T-helper 9 cell (primary cell): ENCODE data around the gene LGI4.

Source experiments
- DNase-seq: peaks from one replicate; pipeline ENCODE4 v3.0.0-alpha.2; 2020

LGI4 gene

DNA sequence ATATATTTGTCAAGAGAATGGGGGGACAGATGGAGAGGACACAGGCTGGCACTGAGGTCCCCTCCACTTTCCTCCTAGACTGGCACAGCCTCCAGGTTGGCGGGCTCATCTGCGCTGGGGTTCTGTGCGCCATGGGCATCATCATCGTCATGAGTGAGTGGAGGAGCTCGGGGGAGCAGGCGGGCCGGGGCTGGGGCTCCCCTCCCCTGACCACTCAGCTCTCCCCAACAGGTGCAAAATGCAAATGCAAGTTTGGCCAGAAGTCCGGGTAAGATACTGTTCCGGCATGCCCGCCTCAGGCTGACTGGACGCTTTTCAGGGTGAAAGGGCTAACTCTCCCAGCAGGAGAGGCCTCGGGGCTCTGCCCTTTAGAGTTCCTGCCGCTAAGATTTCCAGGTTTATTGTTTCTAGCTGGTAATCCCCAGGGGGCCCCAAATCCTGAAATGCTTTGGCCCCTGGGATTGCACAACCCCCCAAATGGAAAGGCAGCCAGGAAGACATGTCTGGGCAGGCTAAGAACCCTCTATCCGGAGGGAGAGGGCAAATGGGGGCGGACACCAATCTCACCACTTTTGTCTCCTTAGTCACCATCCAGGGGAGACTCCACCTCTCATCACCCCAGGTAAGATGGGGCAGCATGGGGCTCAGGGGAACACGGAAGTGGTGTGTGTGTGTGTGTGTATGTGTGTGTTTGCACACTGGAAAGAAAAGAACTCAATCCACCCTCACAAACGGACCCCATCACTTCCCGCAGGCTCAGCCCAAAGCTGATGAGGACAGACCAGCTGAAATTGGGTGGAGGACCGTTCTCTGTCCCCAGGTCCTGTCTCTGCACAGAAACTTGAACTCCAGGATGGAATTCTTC is 11.9 kb downstream of the LGI4 start:
- DNase-seq: no peak

- DNase-seq: no peak
Observed at GRCh38 chr19:35120898-35121297, 14.0 kb downstream of the LGI4 start.

- no peak for DNase-seq
Observed at GRCh38 chr19:35120492-35120891, 14.4 kb downstream of the LGI4 start.

DNA sequence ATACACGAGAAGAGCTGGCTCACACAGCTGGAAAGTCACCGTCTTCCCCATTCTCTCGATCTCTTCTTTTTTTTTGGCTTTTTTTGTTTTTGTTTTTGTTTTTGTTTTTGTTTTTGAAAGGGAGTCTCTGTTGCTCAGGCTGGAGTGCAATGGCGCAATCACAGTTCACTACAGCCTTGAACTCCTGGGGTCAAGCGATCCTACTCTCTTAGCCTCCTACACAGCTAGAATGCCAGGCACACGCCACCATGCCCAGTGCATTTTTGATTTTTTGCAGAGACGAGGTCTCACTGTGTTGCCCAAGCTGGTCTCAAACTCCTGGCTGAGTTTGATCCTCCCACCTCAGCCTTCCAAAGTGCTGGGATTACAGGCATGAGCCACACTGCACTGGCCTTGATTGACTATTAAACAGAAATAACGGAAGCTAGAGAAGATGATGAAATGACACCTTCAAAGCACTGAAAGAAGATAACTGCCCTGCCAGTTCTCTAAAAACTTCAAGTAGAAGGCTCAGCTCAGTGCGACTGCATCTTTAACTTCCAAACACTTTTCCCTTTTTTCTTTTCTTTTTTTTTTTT is 15.2 kb downstream of the LGI4 start:
- DNase-seq: no peak

GRCh38 chr19:35119091-35119490 is 15.8 kb downstream of the LGI4 start:
- DNase-seq: no peak

DNA sequence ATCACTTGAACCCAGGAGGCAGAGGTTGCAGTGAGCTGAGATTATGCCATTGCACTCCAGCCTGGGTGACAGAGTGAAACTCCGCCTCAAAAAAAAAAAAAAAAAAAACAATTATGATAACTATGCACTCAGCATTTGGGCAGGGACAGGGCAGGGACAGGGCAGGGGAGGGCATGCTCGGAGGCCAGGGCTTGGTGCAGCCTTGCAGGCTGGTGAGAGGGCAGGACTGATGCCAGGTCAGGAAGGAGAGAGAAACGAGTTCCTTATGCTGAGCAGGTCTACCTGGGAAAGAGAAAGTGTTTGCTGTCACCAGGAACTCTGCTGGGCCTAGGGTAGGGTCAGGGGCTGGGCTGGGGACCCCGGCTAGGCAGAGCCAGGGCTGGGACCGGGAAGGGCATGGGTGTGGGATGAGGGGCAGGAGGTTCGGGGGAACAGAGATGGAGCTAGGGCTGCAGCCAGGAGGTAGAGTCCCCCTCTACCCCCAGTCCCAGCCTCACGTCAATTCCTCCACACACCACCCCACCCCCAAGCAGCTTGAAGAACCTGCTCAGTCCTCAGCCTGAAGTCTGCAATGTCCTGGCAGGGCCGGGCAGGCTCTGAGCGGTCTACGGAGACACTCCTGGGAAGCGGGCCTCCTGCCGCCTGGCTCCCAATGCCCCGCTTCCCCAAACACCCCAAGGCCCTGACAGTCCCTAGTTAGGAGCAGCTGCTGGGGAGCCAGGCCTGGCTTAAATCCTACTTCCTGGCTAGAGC is 16.4 kb downstream of the LGI4 start:
- no peak for DNase-seq

DNA sequence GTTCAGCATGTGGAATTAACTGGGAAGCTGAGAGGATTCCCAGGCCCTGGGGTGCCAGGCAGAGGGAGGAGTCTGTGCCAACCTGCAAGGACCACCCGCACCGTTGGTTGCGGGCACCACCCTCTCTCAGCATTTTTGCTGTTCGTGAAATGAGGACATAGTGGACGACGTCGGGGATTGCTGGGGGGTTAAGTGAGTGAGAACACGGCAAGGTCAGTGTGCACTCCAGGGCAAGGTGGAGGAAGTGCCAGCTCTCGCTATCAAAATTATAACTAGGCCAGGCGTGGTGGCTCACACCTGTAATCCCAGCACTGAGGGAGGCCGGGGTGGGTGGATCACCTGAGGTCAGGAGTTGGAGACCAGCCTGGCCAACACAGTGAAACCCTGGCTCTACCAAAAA is 17.1 kb downstream of the LGI4 start:
- no peak for DNase-seq

DNA sequence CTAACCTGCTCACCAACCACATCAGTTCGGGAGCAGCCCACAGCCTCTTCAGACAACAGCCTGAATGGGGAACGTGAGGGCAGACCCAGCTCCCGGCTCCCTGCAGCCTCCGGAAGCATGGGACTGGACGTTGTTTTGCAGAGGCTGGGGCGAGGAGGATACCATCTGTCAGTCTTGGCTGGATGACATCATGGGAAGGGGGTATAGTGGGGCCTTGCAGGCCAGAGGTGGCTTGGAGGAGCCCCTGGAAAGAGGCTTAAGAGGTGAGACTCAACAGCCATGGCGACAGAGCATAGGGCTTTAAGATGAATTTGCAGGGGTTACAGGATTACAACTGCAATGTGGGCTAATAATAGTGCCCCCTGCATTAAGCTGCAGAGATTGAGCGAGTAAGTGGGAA is 17.7 kb downstream of the LGI4 start:
- no peak for DNase-seq

GRCh38 chr19:35116072-35116801 is 18.6 kb downstream of the LGI4 start:
- DNase-seq: no peak

GRCh38 chr19:35115177-35115951 is 19.5 kb downstream of the LGI4 start, which contains the start of gene FXYD3:
FXYD3 (plus strand) TSS chr19:35115823; CDS start chr19:35119377, 3,554 bp downstream.
- no peak for DNase-seq

DNA sequence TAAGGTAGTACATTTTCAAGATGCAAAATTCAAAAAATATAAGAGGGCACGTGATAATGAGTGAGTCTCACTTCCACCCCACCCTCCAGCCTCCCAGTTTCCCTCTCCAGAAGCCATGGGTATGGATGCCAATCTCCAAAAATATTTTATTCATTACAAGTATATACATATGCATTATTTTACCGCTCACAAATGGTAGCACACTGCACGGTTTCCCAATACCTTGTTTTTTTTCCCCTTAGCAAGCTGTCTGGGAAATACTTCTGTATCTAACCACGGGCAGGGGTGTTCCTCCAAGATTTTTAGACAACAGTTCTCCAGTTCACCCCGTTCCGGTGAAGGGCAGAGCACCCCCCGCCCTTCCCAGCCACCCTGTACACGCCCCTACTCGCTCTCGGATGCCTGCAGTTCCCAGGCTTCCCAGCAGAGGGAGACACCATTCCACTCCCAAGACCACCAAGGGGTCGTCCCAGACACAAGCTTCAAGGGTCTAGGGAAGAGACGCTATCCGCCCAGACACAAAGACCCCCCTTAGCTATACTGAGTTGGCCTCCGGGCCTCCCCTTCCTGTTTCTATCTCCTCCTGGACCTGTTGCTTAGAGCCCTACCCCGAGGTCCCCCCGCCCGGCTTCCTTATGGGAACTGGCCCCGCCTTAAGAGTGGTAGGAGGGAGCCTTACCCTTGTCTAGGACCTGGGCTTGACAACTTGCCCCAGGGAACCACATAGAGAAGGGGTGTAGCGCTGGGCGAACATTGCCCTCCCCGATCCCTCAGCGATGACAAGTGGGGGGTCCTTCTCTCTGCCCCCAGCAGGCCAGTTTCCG is 20.3 kb downstream of the LGI4 start:
- DNase-seq: peak; percentile 62

GRCh38 chr19:35112995-35113688 is 21.7 kb downstream of the LGI4 start:
- DNase-seq: no peak

DNA sequence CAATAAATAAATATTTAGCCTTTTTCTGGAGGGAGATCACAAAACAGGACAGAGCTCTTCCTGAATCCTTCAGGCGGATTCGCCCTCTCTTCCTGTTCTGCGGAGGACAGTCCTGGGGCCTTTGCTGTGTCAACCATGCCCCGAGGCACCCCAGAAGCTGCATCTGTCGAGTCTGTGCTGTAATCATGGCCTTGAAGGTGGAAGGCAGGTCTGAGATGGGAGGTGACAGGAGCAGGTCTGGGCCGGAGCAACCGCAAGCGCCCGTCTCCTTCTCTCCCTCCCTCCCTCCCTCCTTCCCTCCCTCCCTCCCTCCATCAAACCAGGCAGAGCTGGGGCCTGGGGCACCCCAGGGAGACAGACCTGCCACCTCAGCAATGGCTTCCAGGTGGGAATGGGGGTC is 23.9 kb downstream of the LGI4 start:
- no peak for DNase-seq

DNA sequence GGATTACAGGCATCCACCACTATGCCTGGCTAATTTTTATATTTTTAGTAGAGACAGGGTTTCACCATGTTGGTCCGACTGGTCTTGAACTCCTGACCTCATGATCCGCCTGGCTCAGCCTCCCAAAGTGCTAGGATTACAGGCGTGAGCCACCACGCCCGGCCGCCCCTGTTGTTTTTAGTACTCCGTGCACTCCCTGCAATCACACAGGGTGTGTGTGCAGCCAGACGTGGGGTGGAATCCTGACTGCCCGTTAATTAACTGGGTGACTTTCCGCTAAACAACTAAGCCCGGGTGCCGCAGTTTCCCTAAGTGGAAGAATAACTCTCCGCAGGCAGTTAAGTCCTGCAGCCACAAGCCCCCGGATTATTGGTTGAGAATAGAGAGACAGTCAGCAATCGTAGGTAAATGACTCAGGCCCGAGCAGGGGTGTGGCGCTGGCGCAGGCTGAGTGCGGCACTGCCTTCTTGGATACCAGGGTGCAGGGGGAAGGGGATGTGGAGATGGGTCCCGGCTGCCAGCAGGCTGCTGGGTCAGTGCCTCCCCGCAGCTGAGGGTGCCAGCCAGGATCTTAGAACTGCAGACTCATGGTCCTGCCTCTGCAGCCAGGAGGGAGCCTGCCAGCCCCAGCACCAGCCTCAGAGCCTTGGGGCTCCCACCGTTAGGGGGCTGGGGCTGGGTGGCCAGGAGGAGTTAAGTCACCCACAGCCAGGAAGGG is 25.3 kb downstream of the LGI4 start:
- DNase-seq: no peak

GRCh38 chr19:35108730-35109129 is 26.1 kb downstream of the LGI4 start:
- DNase-seq: no peak

- DNase-seq: no peak
Observed at GRCh38 chr19:35107545-35107944, 27.3 kb downstream of the LGI4 start.

- no peak for DNase-seq
Observed at GRCh38 chr19:35106898-35107541, 27.8 kb downstream of the LGI4 start.

- DNase-seq: no peak
Observed at GRCh38 chr19:35106291-35106583, 28.6 kb downstream of the LGI4 start.
